Measurements from ENCODE around the gene EYA2. TPM values are rescaled to one million over a fixed set of nuclear protein-coding genes. Genes with fewer than 3 reads are reported as not detected.

Gene EYA2
- total RNA-seq, 2 experiments from 2014 or later: not detected

- Mint-ChIP-seq H3K9me3 (peaks cover 9% of the 10 kb centered on the region), H3K27me3 (peaks cover 7% of the 10 kb centered on the region), H3K4me3 (no peak overlapping the region), H3K27ac (no peak overlapping the region), H3K4me1 (ENCODE audit: low read depth) (no peaks in the 10 kb centered on the region), H3K36me3 (no peaks in the 10 kb centered on the region)
- DNase-seq: no peak
- ChIA-PET CTCF (no interaction called here), POLR2A (no interaction called here)
- intact Hi-C loops (cut with micrococcal nuclease): no loop called here
Observed at GRCh38 chr20:47095690-47096089, 201.0 kb downstream of the EYA2 start.

- intact Hi-C loops (cut with micrococcal nuclease): no loop called here
- ChIA-PET POLR2A (interaction anchor here (0.6 kb wide), 1 partner anchor 133 kb away, joined by 3 read pairs; no protein-coding TSS in a partner anchor), CTCF (no interaction called here)
- Mint-ChIP-seq H3K4me3 (no peak overlapping the region), H3K9me3 (peaks cover 14% of the 10 kb centered on the region), H3K4me1 (ENCODE audit: low read depth) (no peaks in the 10 kb centered on the region), H3K27me3 (peaks cover 7% of the 10 kb centered on the region), H3K36me3 (no peaks in the 10 kb centered on the region), H3K27ac (no peak overlapping the region)
- no peak for DNase-seq
Observed at GRCh38 chr20:47097691-47098622, 203.3 kb downstream of the EYA2 start.

- ChIA-PET POLR2A (no interaction called here), CTCF (no interaction called here)
- H3K4me3 Mint-ChIP-seq: no peak overlapping the region
- H3K36me3 Mint-ChIP-seq: no peaks in the 10 kb centered on the region
- H3K9me3 Mint-ChIP-seq: peaks cover 22% of the 10 kb centered on the region
- intact Hi-C loops (cut with micrococcal nuclease): no loop called here
- DNase-seq: no peak
- no peaks in the 10 kb centered on the region for H3K4me1 Mint-ChIP-seq (ENCODE audit: low read depth)
- no peak overlapping the region for H3K27ac Mint-ChIP-seq
- peaks cover 6% of the 10 kb centered on the region for H3K27me3 Mint-ChIP-seq
Observed at GRCh38 chr20:47099093-47099492, 204.4 kb downstream of the EYA2 start.

GRCh38 chr20:47099825-47100441 is 205.3 kb downstream of the EYA2 start:
- Mint-ChIP-seq H3K36me3 (no peaks in the 10 kb centered on the region), H3K4me1 (ENCODE audit: low read depth) (no peaks in the 10 kb centered on the region), H3K27me3 (peaks cover 9% of the 10 kb centered on the region), H3K27ac (no peak overlapping the region), H3K4me3 (no peak overlapping the region), H3K9me3 (peaks cover 20% of the 10 kb centered on the region)
- ChIA-PET POLR2A (no interaction called here), CTCF (no interaction called here)
- DNase-seq: no peak
- intact Hi-C loops (cut with micrococcal nuclease): no loop called here

- Mint-ChIP-seq H3K36me3 (no peaks in the 10 kb centered on the region), H3K9me3 (peaks cover 13% of the 10 kb centered on the region), H3K4me3 (no peak overlapping the region), H3K4me1 (ENCODE audit: low read depth) (no peaks in the 10 kb centered on the region), H3K27ac (no peak overlapping the region), H3K27me3 (peaks cover 16% of the 10 kb centered on the region)
- intact Hi-C loops (cut with micrococcal nuclease): no loop called here
- ChIA-PET POLR2A (no interaction called here), CTCF (no interaction called here)
- no peak for DNase-seq
Observed at GRCh38 chr20:47102629-47103028, 208.0 kb downstream of the EYA2 start.

- Mint-ChIP-seq H3K27me3 (peaks cover 11% of the 10 kb centered on the region), H3K36me3 (no peaks in the 10 kb centered on the region), H3K9me3 (peaks cover 13% of the 10 kb centered on the region), H3K4me1 (ENCODE audit: low read depth) (no peaks in the 10 kb centered on the region), H3K4me3 (no peak overlapping the region), H3K27ac (no peak overlapping the region)
- POLR2A ChIA-PET: no interaction called here
- intact Hi-C loops (cut with micrococcal nuclease): no loop called here
- no peak for DNase-seq
- CTCF ChIA-PET: no interaction called here
Observed at GRCh38 chr20:47106786-47107185, 212.1 kb downstream of the EYA2 start.

- Mint-ChIP-seq H3K27ac (no peak overlapping the region), H3K4me1 (ENCODE audit: low read depth) (no peaks in the 10 kb centered on the region), H3K9me3 (peaks cover 4% of the 10 kb centered on the region), H3K27me3 (peaks cover 11% of the 10 kb centered on the region), H3K36me3 (no peaks in the 10 kb centered on the region), H3K4me3 (no peak overlapping the region)
- CTCF ChIA-PET: no interaction called here
- POLR2A ChIA-PET: no interaction called here
- intact Hi-C loops (cut with micrococcal nuclease): no loop called here
- no peak for DNase-seq
Observed at GRCh38 chr20:47108994-47109393, 214.4 kb downstream of the EYA2 start.

GRCh38 chr20:47110819-47111218 is 216.2 kb downstream of the EYA2 start:
- Mint-ChIP-seq H3K36me3 (no peaks in the 10 kb centered on the region), H3K27me3 (peaks cover 11% of the 10 kb centered on the region), H3K9me3 (peaks cover 4% of the 10 kb centered on the region), H3K4me1 (ENCODE audit: low read depth) (no peaks in the 10 kb centered on the region), H3K4me3 (no peak overlapping the region), H3K27ac (no peak overlapping the region)
- no peak for DNase-seq
- intact Hi-C loops (cut with micrococcal nuclease): no loop called here
- CTCF ChIA-PET: no interaction called here
- POLR2A ChIA-PET: no interaction called here

- no peak for DNase-seq
- H3K9me3 Mint-ChIP-seq: peaks cover 4% of the 10 kb centered on the region
- POLR2A ChIA-PET: no interaction called here
- peaks cover 9% of the 10 kb centered on the region for H3K27me3 Mint-ChIP-seq
- intact Hi-C loops (cut with micrococcal nuclease): no loop called here
- no peak overlapping the region for H3K4me3 Mint-ChIP-seq
- no peaks in the 10 kb centered on the region for H3K4me1 Mint-ChIP-seq (ENCODE audit: low read depth)
- CTCF ChIA-PET: no interaction called here
- no peak overlapping the region for H3K27ac Mint-ChIP-seq
- H3K36me3 Mint-ChIP-seq: no peaks in the 10 kb centered on the region
Observed at GRCh38 chr20:47111576-47111975, 216.9 kb downstream of the EYA2 start.

- intact Hi-C loops (cut with micrococcal nuclease): no loop called here
- ChIA-PET CTCF (no interaction called here), POLR2A (no interaction called here)
- DNase-seq: no peak
- Mint-ChIP-seq H3K4me1 (ENCODE audit: low read depth) (no peaks in the 10 kb centered on the region), H3K4me3 (no peak overlapping the region), H3K27ac (no peak overlapping the region), H3K36me3 (no peaks in the 10 kb centered on the region), H3K9me3 (peaks cover 4% of the 10 kb centered on the region), H3K27me3 (peaks cover 13% of the 10 kb centered on the region)
Observed at GRCh38 chr20:47113362-47114109, 218.9 kb downstream of the EYA2 start.

GRCh38 chr20:47115694-47116093 is 221.1 kb downstream of the EYA2 start:
- intact Hi-C loops (cut with micrococcal nuclease): no loop called here
- Mint-ChIP-seq H3K27me3 (peaks cover 18% of the 10 kb centered on the region), H3K4me1 (ENCODE audit: low read depth) (no peaks in the 10 kb centered on the region), H3K27ac (no peak overlapping the region), H3K9me3 (peaks cover 4% of the 10 kb centered on the region), H3K36me3 (no peaks in the 10 kb centered on the region), H3K4me3 (no peak overlapping the region)
- CTCF ChIA-PET: no interaction called here
- POLR2A ChIA-PET: no interaction called here
- no peak for DNase-seq

- no peaks in the 10 kb centered on the region for H3K9me3 Mint-ChIP-seq
- no peaks in the 10 kb centered on the region for H3K4me1 Mint-ChIP-seq (ENCODE audit: low read depth)
- peaks cover 18% of the 10 kb centered on the region for H3K27me3 Mint-ChIP-seq
- no peak overlapping the region for H3K27ac Mint-ChIP-seq
- intact Hi-C loops (cut with micrococcal nuclease): no loop called here
- ChIA-PET POLR2A (no interaction called here), CTCF (no interaction called here)
- DNase-seq: no peak
- H3K36me3 Mint-ChIP-seq: no peaks in the 10 kb centered on the region
- H3K4me3 Mint-ChIP-seq: no peak overlapping the region
Observed at GRCh38 chr20:47117371-47117770, 222.7 kb downstream of the EYA2 start.
